Liver (tissue), 9 donors: ENCODE results near the gene CHDH. TPM values are rescaled to one million over a fixed set of nuclear protein-coding genes. Genes with fewer than 3 reads are reported as not detected.

ENCODE experiments used
- DNase-seq: peaks from one replicate; pipeline ENCODE4 v3.0.0-alpha.2; 2017; ENCODE audit warnings: low spot score
- H3K27ac ChIP-seq, 2 donors: one replicate each; pipeline ENCODE4 v1.7.0; 2013; ENCODE audit warnings: inconsistent platforms in 2 of 2, low read length in 2 of 2, control low read depth in 1 of 2, low read depth in 1 of 2, mild to moderate bottlenecking in 1 of 2
- H3K27me3 ChIP-seq, 4 donors: one replicate each; pipeline versions ENCODE4 v1.6.1 to v1.7.0; 2013; ENCODE audit warnings: low read length in 3 of 4, inconsistent platforms in 1 of 4, mild to moderate bottlenecking in 1 of 4, moderate library complexity in 1 of 4; ENCODE audit not compliant: control insufficient read depth in 4 of 4, insufficient read depth in 4 of 4
- H3K36me3 ChIP-seq, 4 donors: one replicate each; pipeline versions ENCODE4 v1.6.1 to v1.7.0; 2013; ENCODE audit warnings: low read length in 3 of 4, mild to moderate bottlenecking in 3 of 4, low read depth in 1 of 4, moderate library complexity in 1 of 4; ENCODE audit not compliant: control insufficient read depth in 4 of 4, insufficient read depth in 3 of 4
- H3K4me1 ChIP-seq, 4 donors: one replicate each; pipeline versions ENCODE4 v1.6.1 to v1.7.0; 2013; ENCODE audit warnings: low read length in 3 of 4, mild to moderate bottlenecking in 3 of 4, moderate library complexity in 1 of 4; ENCODE audit not compliant: control insufficient read depth in 4 of 4, insufficient read depth in 4 of 4
- H3K4me3 ChIP-seq, 3 donors: one replicate each; pipeline versions ENCODE4 v1.6.1 to v1.7.0; 2013; ENCODE audit warnings: low read length in 3 of 3, control low read depth in 1 of 3, low read depth in 1 of 3, mild to moderate bottlenecking in 1 of 3
- H3K9ac ChIP-seq, 2 donors: one replicate each; pipeline ENCODE4 v1.7.0; 2013; ENCODE audit warnings: low read length in 2 of 2, mild to moderate bottlenecking in 2 of 2, moderate library complexity in 2 of 2, control low read depth in 1 of 2, low read depth in 1 of 2
- H3K9me3 ChIP-seq, 4 donors: one replicate each; pipeline versions ENCODE4 v1.6.1 to v1.7.0; 2013; ENCODE audit warnings: low read length in 3 of 4; ENCODE audit not compliant: control insufficient read depth in 4 of 4
- CTCF ChIP-seq: fragments of 150-350 bp; IDR thresholded peaks from 2 replicates; pipeline ENCODE4 v1.5.1; 2017; ENCODE audit warnings: improper control_type of control experiment, low read depth, low read length; ENCODE audit not compliant: missing input control
- EGR1 ChIP-seq, 2 donors: IDR thresholded peaks; 2 replicates each; pipeline ENCODE4 v1.6.1; 2016 to 2018; ENCODE audit warnings: antibody characterized with exemption in 2 of 2, low read depth in 2 of 2
- FOXA1 ChIP-seq: IDR thresholded peaks from 2 replicates; pipeline ENCODE4 v1.6.1; 2016; ENCODE audit warnings: antibody characterized with exemption
- FOXA2 ChIP-seq: IDR thresholded peaks from 2 replicates; pipeline ENCODE4 v1.6.1; 2016; ENCODE audit warnings: antibody characterized with exemption
- GABPA ChIP-seq, 2 donors: IDR thresholded peaks in 1 of 2; conservative IDR thresholded peaks in 1 of 2; 2 replicates each; pipeline ENCODE4 v1.6.1; 2016; ENCODE audit warnings: antibody characterized with exemption in 2 of 2, mild to moderate bottlenecking in 1 of 2, moderate library complexity in 1 of 2
- HNF4G ChIP-seq: IDR thresholded peaks from 2 replicates; pipeline ENCODE4 v1.6.1; 2016; ENCODE audit warnings: antibody characterized with exemption
- JUND ChIP-seq, 2 donors: IDR thresholded peaks; 2 replicates each; pipeline ENCODE4 v1.6.1; 2016; ENCODE audit warnings: antibody characterized with exemption in 2 of 2
- NR2F2 ChIP-seq: IDR thresholded peaks from 2 replicates; pipeline ENCODE4 v1.6.1; 2016; ENCODE audit warnings: antibody characterized with exemption
- RAD21 ChIP-seq, 2 donors: IDR thresholded peaks; 2 replicates each; pipeline ENCODE4 v1.6.1; 2016; ENCODE audit warnings: antibody characterized with exemption in 2 of 2, mild to moderate bottlenecking in 2 of 2
- REST ChIP-seq: IDR thresholded peaks from 2 replicates; pipeline ENCODE4 v1.6.1; 2016; ENCODE audit warnings: antibody characterized with exemption, mild to moderate bottlenecking
- RXRA ChIP-seq, 2 donors: IDR thresholded peaks; 2 replicates each; pipeline ENCODE4 v1.6.1; 2017 to 2018; ENCODE audit warnings: antibody characterized with exemption in 2 of 2, mild to moderate bottlenecking in 1 of 2
- SP1 ChIP-seq: IDR thresholded peaks from 2 replicates; pipeline ENCODE4 v1.6.1; 2018; ENCODE audit warnings: antibody characterized with exemption, mild to moderate bottlenecking
- TAF1 ChIP-seq: conservative IDR thresholded peaks from 2 replicates; pipeline ENCODE4 v1.6.1; 2016; ENCODE audit warnings: antibody characterized with exemption, mild to moderate bottlenecking
- YY1 ChIP-seq: IDR thresholded peaks from 2 replicates; pipeline ENCODE4 v1.6.1; 2016; ENCODE audit warnings: antibody characterized with exemption, mild to moderate bottlenecking
- ZBTB33 ChIP-seq: IDR thresholded peaks from 2 replicates; pipeline ENCODE4 v1.6.1; 2016; ENCODE audit warnings: antibody characterized with exemption
- WGBS: extraction: QIAGEN DNeasy Blood & Tissue Kit; methylation state at CpG from one replicate; pipeline ENCODE4 v1.1.7; 2013; 5-methylcytosine and 5-hydroxymethylcytosine counted together
- polyA plus RNA-seq, 2 donors: library from polyadenylated mRNA; stranded (reverse) in 1 of 2; unstranded in 1 of 2; fragments of 200-250 nt in 1 of 2; fragments of >200 nt in 1 of 2; fragmentation: Nextera tagmentation in 1 of 2; extraction: Ambion mirVana in 1 of 2; gene quantifications; one replicate each; pipeline versions ENCODE4 v1.2.1 to v1.2.3, GENCODE V29; 2013 to 2015
- total RNA-seq, 2 donors: library from RNA; depleted of rRNA; stranded (reverse); fragments of >200 nt; gene quantifications; one replicate each; pipeline ENCODE4 v1.2.3, GENCODE V29; 2014
- donor health status: healthy.
- donor health status: healthy.
- donor health status: healthy.
- donor health status: healthy.
- donor health status: healthy.

The CHDH gene
- total and polyA plus RNA-seq, 4 donors: 9.1 to 34.0 (median 21.2) TPM

- no peaks in the 10 kb centered on the region for H3K27me3 ChIP-seq
- H3K9ac ChIP-seq: no peak overlapping the region
- H3K9me3 ChIP-seq: no peaks in the 10 kb centered on the region
- TF ChIP-seq SP1 (no peak), NR2F2 (no peak), EGR1 (IDR thresholded peaks at IDR 0.05; ENCODE audit: low read depth in 2 of 2) (no peak), FOXA2 (no peak)
- H3K4me1 ChIP-seq: no peaks in the 10 kb centered on the region
- no peak overlapping the region for H3K4me3 ChIP-seq
- H3K36me3 ChIP-seq: no peaks in the 10 kb centered on the region
- H3K27ac ChIP-seq: no peak overlapping the region
- 95% methylated on average over 7 of the region's 7 CpGs for WGBS
- DNase-seq: no peak
Observed at GRCh38 chr3:53791317-53791716, 54.9 kb downstream of the CHDH start.

- Histone ChIP-seq H3K9ac (no peak overlapping the region), H3K9me3 (no peaks in the 10 kb centered on the region), H3K27ac (no peak overlapping the region), H3K4me1 (no peaks in the 10 kb centered on the region), H3K4me3 (no peak overlapping the region), H3K36me3 (no peaks in the 10 kb centered on the region), H3K27me3 (no peaks in the 10 kb centered on the region)
- 96% methylated on average over 5 of the region's 5 CpGs for WGBS
- TF ChIP-seq NR2F2 (no peak), CTCF (no peak), YY1 (no peak), RXRA (IDR thresholded peaks at IDR 0.05) (no peak), SP1 (no peak), HNF4G (no peak), FOXA1 (no peak), REST (no peak), FOXA2 (no peak)
- no peak for DNase-seq
Observed at GRCh38 chr3:53790470-53790869, 55.7 kb downstream of the CHDH start.

GRCh38 chr3:53789459-53789858 lies 56.8 kb downstream of the CHDH start:
- no peak overlapping the region for H3K4me3 ChIP-seq
- no peaks in the 10 kb centered on the region for H3K27me3 ChIP-seq
- H3K27ac ChIP-seq: no peak overlapping the region
- H3K9ac ChIP-seq: no peak overlapping the region
- no peak for DNase-seq
- TF ChIP-seq TAF1 (no peak), EGR1 (IDR thresholded peaks at IDR 0.05; ENCODE audit: low read depth in 2 of 2) (no peak), ZBTB33 (no peak), GABPA (IDR thresholded peaks at IDR 0.05 in 1 of 2, conservative IDR thresholded peaks at IDR 0.05 in 1 of 2) (no peak), REST (no peak), JUND (IDR thresholded peaks at IDR 0.05) (no peak), RAD21 (IDR thresholded peaks at IDR 0.05) (no peak), RXRA (IDR thresholded peaks at IDR 0.05) (no peak)
- WGBS: 93% methylated on average over 16 of the region's 16 CpGs
- H3K4me1 ChIP-seq: no peaks in the 10 kb centered on the region
- H3K36me3 ChIP-seq: no peaks in the 10 kb centered on the region
- H3K9me3 ChIP-seq: no peaks in the 10 kb centered on the region
